Stimulated activated CD8-positive, alpha-beta memory T cell treated with anti-CD3 and anti-CD28 coated beads, Interleukin-2, amount 100 ng/mL, for 1 hour (primary cell): ENCODE results near the gene PTPN6.
"Not testable (repeated sequence)": the region's sequence is repeated elsewhere in the genome, so short reads cannot be mapped to it uniquely, and the experiment has no call there.

ENCODE experiments used
- DNase-seq, 2 donors: peaks; one replicate each; pipeline ENCODE4 v3.0.0-alpha.2; 2020; ENCODE audit warnings: low read depth in 2 of 2

PTPN6 gene

GRCh38 chr12:6950811-6951540 is at the start of gene PTPN6:
Gene PTPN6, plus strand, starts transcription at chr12:6951356. Its CDS starts 157 bp downstream, at chr12:6951513.
- no peak for DNase-seq

- no peak for DNase-seq
Observed at GRCh38 chr12:6902448-6902847, 48.7 kb upstream of the PTPN6 start.

- DNase-seq = no peak
Observed at GRCh38 chr12:6903722-6904121, 47.4 kb upstream of the PTPN6 start.

GRCh38 chr12:6904280-6905276 is 46.6 kb upstream of the PTPN6 start, which contains the start of gene LRRC23:
Gene LRRC23, plus strand, starts transcription at chr12:6904822. Its CDS starts 812 bp downstream, at chr12:6905634.
- peak; percentile 94 to 95 for DNase-seq

GRCh38 chr12:6905414-6906040 is 45.6 kb upstream of the PTPN6 start:
- no peak for DNase-seq

GRCh38 chr12:6908141-6908540 is 43.0 kb upstream of the PTPN6 start:
- not testable (repeated sequence) for DNase-seq

GRCh38 chr12:6909421-6910145 is 41.6 kb upstream of the PTPN6 start:
- DNase-seq = no peak

GRCh38 chr12:6912164-6912935 is 38.8 kb upstream of the PTPN6 start:
- no peak for DNase-seq

GRCh38 chr12:6914246-6914946 is 36.8 kb upstream of the PTPN6 start, which contains the start of gene ENO2:
Gene ENO2, plus strand, starts transcription at chr12:6914580. Its CDS starts 1,253 bp downstream, at chr12:6915833.
- DNase-seq = peak; percentile 68 to 73

- DNase-seq = no peak
Observed at GRCh38 chr12:6914947-6915788, 36.0 kb upstream of the PTPN6 start.

GRCh38 chr12:6915789-6916285 is 35.3 kb upstream of the PTPN6 start:
- no peak for DNase-seq

GRCh38 chr12:6916426-6917200 is 34.5 kb upstream of the PTPN6 start:
- DNase-seq = no peak

- no peak for DNase-seq
Observed at GRCh38 chr12:6917491-6918231, 33.5 kb upstream of the PTPN6 start.

- DNase-seq = no peak
Observed at GRCh38 chr12:6919588-6919987, 31.6 kb upstream of the PTPN6 start.

GRCh38 chr12:6921539-6921938 is 29.6 kb upstream of the PTPN6 start:
- DNase-seq = no peak

- DNase-seq = no peak
Observed at GRCh38 chr12:6921996-6922946, 28.9 kb upstream of the PTPN6 start.
